GM12872 (cell line): ENCODE measurements around the gene POLDIP2.

Experiments
- CTCF ChIP-seq: IDR thresholded peaks from 3 replicates; pipeline ENCODE4 v1.5.1; 2011; ENCODE audit warnings: low read depth, mild to moderate bottlenecking, low read length, moderate library complexity; ENCODE audit not compliant: insufficient read depth

POLDIP2 gene

GRCh38 chr17:28339431-28339830 is 17.9 kb downstream of the POLDIP2 start:
- TF ChIP-seq CTCF, result no peak

DNA sequence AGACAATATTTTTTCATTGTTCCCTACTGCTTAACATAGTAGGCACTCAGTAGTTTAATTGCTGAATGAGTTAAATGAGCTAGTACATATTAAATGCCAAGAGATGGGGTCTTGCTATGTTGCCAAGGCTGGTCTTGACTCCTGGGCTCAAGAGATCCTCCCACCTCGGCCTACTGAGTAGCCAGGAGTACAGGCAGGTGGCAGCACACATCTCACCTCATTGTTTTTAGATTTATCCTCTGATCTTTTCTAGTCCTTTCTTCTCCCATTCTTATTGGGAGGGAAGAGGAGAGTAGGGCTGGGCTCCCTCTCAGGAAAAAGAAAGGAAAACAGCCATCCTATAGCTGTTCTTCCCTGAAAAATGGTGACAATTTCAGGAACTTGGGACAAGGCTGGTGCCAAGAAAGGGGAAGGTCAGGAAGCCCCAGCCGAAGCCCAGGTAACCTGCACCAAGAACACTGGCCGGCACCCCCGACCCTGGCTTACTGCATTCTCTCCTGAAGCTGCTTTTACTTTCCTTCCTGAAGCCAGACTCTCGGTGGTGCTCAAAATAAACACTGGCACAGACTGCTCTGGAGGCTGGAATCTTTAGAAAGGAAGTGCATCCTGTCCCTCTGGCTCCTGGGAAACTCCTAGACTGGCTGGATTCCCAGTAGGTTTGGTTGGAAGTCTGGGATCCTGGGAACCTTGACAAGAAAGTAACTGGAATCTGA is 19.1 kb downstream of the POLDIP2 start:
- no peak for TF ChIP-seq CTCF

DNA sequence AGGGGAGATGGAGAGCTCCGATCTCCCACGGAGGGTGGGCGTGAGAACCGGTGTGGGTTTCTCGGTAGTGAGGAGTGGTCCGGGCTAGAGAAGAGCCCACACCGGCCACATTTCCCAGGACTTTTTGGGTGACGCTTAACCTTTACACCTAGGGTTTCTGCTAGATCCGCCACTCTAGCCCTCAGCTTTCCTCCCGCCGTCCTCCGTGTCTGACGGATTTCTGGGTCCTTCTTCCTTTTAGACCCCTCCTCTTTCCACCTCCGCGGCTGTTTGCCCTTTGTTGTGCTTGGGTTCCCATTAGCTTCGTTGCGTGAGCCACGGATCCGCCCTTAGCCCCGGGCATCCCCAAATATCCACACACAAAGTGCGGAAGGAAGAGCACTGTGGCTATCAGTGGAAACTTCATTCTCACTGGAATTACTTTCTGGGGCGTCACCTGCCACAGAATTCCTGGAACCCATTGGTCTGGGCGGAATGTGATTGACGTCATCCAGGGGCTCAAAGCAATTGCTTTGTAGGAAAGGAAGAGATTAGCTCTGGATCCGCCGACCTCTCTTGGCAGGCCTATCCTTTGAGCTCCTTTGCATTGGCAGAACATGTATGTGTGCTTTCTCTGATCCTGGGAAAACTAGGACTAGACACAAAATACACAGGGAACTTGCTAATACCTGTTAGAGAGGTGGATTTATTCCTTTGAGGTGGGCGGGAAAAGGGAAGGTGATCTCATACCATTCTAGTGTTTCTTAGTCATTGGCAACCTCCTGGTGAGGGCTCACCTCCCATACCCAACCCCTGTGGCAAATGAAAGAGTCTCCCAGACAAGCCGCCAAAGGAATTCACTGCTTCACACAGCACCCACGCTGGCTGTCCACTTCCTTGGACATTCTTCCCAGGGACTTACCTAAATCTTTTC is 21.1 kb downstream of the POLDIP2 start:
- no peak for TF ChIP-seq CTCF

DNA sequence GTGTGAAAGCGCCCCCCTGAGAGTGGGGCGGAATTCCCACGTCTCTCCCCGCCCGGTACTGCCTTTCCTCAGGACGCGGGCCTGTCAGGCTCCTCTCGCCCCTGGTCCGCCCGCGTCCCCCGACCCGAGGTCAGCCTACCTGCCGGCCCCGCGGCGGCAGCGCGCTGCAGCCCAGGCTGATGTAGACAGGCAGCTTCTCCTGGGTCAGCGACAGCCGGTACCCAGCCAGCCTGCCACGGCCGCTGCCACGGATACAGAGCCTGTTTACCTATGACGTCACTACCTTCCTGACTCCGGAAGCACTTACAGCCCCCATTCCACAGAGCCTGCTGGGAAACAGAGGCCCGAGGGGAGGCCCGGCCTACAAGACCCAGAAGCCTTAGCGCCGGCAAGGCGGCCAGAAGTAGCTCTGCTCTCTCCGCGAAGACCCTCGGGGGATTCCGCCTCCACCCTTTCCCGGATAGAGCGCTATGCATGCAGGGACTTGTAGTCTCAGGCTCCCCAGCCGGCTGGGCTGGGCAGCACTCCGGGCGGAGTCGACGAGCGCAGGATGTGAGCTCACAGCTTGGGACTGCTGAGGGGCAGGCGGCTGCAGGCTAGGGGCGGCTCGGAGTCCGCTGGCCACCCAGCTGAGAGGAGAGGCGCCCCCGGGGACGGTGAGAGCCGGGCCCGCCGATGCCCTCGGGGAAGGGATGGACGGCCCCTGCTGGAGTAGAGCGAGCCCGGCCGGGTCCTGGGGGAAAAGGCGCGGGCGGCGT is 21.9 kb downstream of the POLDIP2 start, which contains the start of the genes IFT20 and TNFAIP1:
Gene IFT20 (minus strand): TSS at position 272 of the 758 bp plus-strand sequence. CDS start 3,487 bp downstream, outside the sequence.
Gene TNFAIP1 (plus strand): TSS at position 561 of the 758 bp plus-strand sequence. CDS start 3,761 bp downstream, outside the sequence.
- TF ChIP-seq CTCF, result no peak

GRCh38 chr17:28334666-28335200 is 22.6 kb downstream of the POLDIP2 start:
- TF ChIP-seq CTCF, result no peak

- TF ChIP-seq CTCF, result no peak
Measured at GRCh38 chr17:28334171-28334570, 23.2 kb downstream of the POLDIP2 start.
